ENCODE measurements around the gene BIN1.

The BIN1 gene

GRCh38 chr2:127082974-127083373, 24.0 kb downstream of the BIN1 start:
- peak overlapping the region in 10 of 11 experiments; percentile 86 to 98 (median 90); a peak in 19 of 22 replicates for H3K27ac ChIP-seq
- TF ChIP-seq Cebpa-rat (IDR thresholded peaks at IDR 0.05), result 0 out of 22 replicates have a peak, but pooled peaks of 2 of the 11 experiments have one; percentile 21 to 22
- H3K36me3 ChIP-seq, result peaks cover 0 to 21% (median 10%) of the 10 kb centered on the region in 11 experiments; a peak in 5 of 22 replicates
- no peak overlapping the region; a peak in 1 of 20 replicates for H3K4me3 ChIP-seq
- no peaks in the 10 kb centered on the region for H3K9me3 ChIP-seq (replicated peaks in 1 of 11)
- peak overlapping the region in 9 of 11 experiments; percentile 68 to 91 (median 79); a peak in 14 of 22 replicates for H3K9ac ChIP-seq
- H3K27me3 ChIP-seq, result no peaks in the 10 kb centered on the region
- H3K4me2 ChIP-seq, result peak overlapping the region; percentile 95 to 99 (median 98)
- peaks cover 0 to 78% (median 13%) of the 10 kb centered on the region in 11 experiments; a peak in 14 of 22 replicates for H4K20me1 ChIP-seq
- peaks cover 97 to 100% (median 99%) of the 10 kb centered on the region in 10 experiments for H3K4me1 ChIP-seq

- Histone ChIP-seq H3K9me3 (replicated peaks in 1 of 11) (no peaks in the 10 kb centered on the region), H3K27me3 (no peaks in the 10 kb centered on the region), H3K27ac (peak overlapping the region; percentile 66 to 98 (median 89)), H3K4me1 (peaks cover 97 to 100% (median 99%) of the 10 kb centered on the region in 10 experiments), H3K4me3 (peak overlapping the region in 9 of 10 experiments; percentile 33 to 67 (median 53); a peak in 18 of 20 replicates), H3K36me3 (peaks cover 0 to 24% (median 11%) of the 10 kb centered on the region in 11 experiments; a peak in 8 of 22 replicates), H3K4me2 (peak overlapping the region; percentile 95 to 99 (median 98)), H3K9ac (peak overlapping the region; percentile 68 to 91 (median 79); a peak in 21 of 22 replicates), H4K20me1 (peaks cover 0 to 87% (median 23%) of the 10 kb centered on the region in 11 experiments; a peak in 14 of 22 replicates)
- TF ChIP-seq Cebpa-rat (IDR thresholded peaks at IDR 0.05), result no peak
These were observed 24.9 kb downstream of the BIN1 start for GRCh38 chr2:127081826-127082633.

GRCh38 chr2:127080938-127081755, 25.8 kb downstream of the BIN1 start:
- Histone ChIP-seq H3K4me2 (peak overlapping the region; percentile 95 to 99 (median 98)), H3K27me3 (no peaks in the 10 kb centered on the region), H4K20me1 (peaks cover 0 to 95% (median 30%) of the 10 kb centered on the region in 11 experiments; a peak in 14 of 22 replicates), H3K4me1 (peaks cover 93 to 99% (median 98%) of the 10 kb centered on the region in 10 experiments), H3K9me3 (replicated peaks in 1 of 11) (no peaks in the 10 kb centered on the region), H3K36me3 (peaks cover 0 to 31% (median 13%) of the 10 kb centered on the region in 11 experiments; a peak in 10 of 22 replicates), H3K27ac (peak overlapping the region; percentile 66 to 98 (median 89); a peak in 21 of 22 replicates), H3K9ac (peak overlapping the region; percentile 68 to 91 (median 79); a peak in 21 of 22 replicates), H3K4me3 (peak overlapping the region in 9 of 10 experiments; percentile 33 to 67 (median 53); a peak in 18 of 20 replicates)
- no peak for TF ChIP-seq Cebpa-rat (IDR thresholded peaks at IDR 0.05)

GRCh38 chr2:127080226-127080937, 26.6 kb downstream of the BIN1 start:
- peaks cover 0 to 96% (median 30%) of the 10 kb centered on the region in 11 experiments; a peak in 14 of 22 replicates for H4K20me1 ChIP-seq
- no peaks in the 10 kb centered on the region for H3K9me3 ChIP-seq (replicated peaks in 1 of 11)
- H3K27me3 ChIP-seq, result no peaks in the 10 kb centered on the region
- H3K4me2 ChIP-seq, result peak overlapping the region; percentile 95 to 99 (median 98)
- peak overlapping the region; percentile 68 to 91 (median 79) for H3K9ac ChIP-seq
- peak overlapping the region in 8 of 10 experiments; percentile 51 to 67 (median 54); a peak in 11 of 20 replicates for H3K4me3 ChIP-seq
- peaks cover 0 to 31% (median 13%) of the 10 kb centered on the region in 11 experiments; a peak in 10 of 22 replicates for H3K36me3 ChIP-seq
- H3K27ac ChIP-seq, result peak overlapping the region; percentile 66 to 98 (median 89); a peak in 21 of 22 replicates
- H3K4me1 ChIP-seq, result peaks cover 85 to 96% (median 91%) of the 10 kb centered on the region in 10 experiments
- TF ChIP-seq Cebpa-rat (IDR thresholded peaks at IDR 0.05), result no peak

- Histone ChIP-seq H3K4me1 (peaks cover 75 to 96% (median 91%) of the 10 kb centered on the region in 10 experiments), H3K9ac (peak overlapping the region; percentile 32 to 91 (median 79); a peak in 19 of 22 replicates), H3K4me2 (peak overlapping the region; percentile 95 to 99 (median 98)), H3K4me3 (0 out of 20 replicates have a peak overlapping the region, but pooled peaks of 2 of the 10 experiments have one; percentile 59 to 67), H3K36me3 (peaks cover 0 to 31% (median 13%) of the 10 kb centered on the region in 11 experiments; a peak in 11 of 22 replicates), H4K20me1 (peaks cover 0 to 97% (median 33%) of the 10 kb centered on the region in 11 experiments; a peak in 15 of 22 replicates), H3K27ac (peak overlapping the region in 10 of 11 experiments; percentile 86 to 98 (median 90); a peak in 20 of 22 replicates), H3K9me3 (replicated peaks in 1 of 11) (no peaks in the 10 kb centered on the region), H3K27me3 (no peaks in the 10 kb centered on the region)
- TF ChIP-seq Cebpa-rat (IDR thresholded peaks at IDR 0.05), result no peak
These were observed 27.5 kb downstream of the BIN1 start for GRCh38 chr2:127079358-127079920.

GRCh38 chr2:127078666-127079270, 28.2 kb downstream of the BIN1 start:
- Histone ChIP-seq H3K4me2 (peak overlapping the region; percentile 95 to 99 (median 98)), H3K9ac (peak overlapping the region in 10 of 11 experiments; percentile 11 to 91 (median 70); a peak in 16 of 22 replicates), H3K9me3 (replicated peaks in 1 of 11) (no peaks in the 10 kb centered on the region), H4K20me1 (peaks cover 0 to 97% (median 33%) of the 10 kb centered on the region in 11 experiments; a peak in 17 of 22 replicates), H3K27ac (peak overlapping the region in 9 of 11 experiments; percentile 86 to 98 (median 90); a peak in 15 of 22 replicates), H3K27me3 (no peaks in the 10 kb centered on the region), H3K36me3 (peaks cover 0 to 32% (median 10%) of the 10 kb centered on the region in 11 experiments; a peak in 11 of 22 replicates), H3K4me3 (no peak overlapping the region), H3K4me1 (peaks cover 72 to 96% (median 91%) of the 10 kb centered on the region in 10 experiments)
- no peak for TF ChIP-seq Cebpa-rat (IDR thresholded peaks at IDR 0.05)

- Histone ChIP-seq H4K20me1 (peaks cover 0 to 97% (median 39%) of the 10 kb centered on the region in 11 experiments; a peak in 17 of 22 replicates), H3K36me3 (peaks cover 0 to 28% (median 7%) of the 10 kb centered on the region in 11 experiments; a peak in 11 of 22 replicates), H3K9me3 (replicated peaks in 1 of 11) (no peaks in the 10 kb centered on the region), H3K27ac (peak overlapping the region in 9 of 11 experiments; percentile 30 to 98 (median 53); a peak in 18 of 22 replicates), H3K27me3 (no peaks in the 10 kb centered on the region), H3K9ac (peak overlapping the region in 9 of 11 experiments; percentile 13 to 84 (median 51); a peak in 16 of 22 replicates), H3K4me1 (peaks cover 72 to 96% (median 91%) of the 10 kb centered on the region in 10 experiments), H3K4me3 (no peak overlapping the region), H3K4me2 (peak overlapping the region; percentile 64 to 99 (median 98))
- TF ChIP-seq Cebpa-rat (IDR thresholded peaks at IDR 0.05), result no peak
These were observed 28.9 kb downstream of the BIN1 start for GRCh38 chr2:127078028-127078427.

Measured in BLaER1 treated with 17β-estradiol and CSF1 and Interleukin-3, amounts not matched to agents 10 nM and 100 nM (cell line).